CD4-positive, alpha-beta T cell treated with Interleukin-2 at 100 ng/mL for 4 hours (primary cell): ENCODE results near the gene CD93.

Experiments used
- DNase-seq: peaks from one replicate; pipeline ENCODE4 v3.0.0-alpha.2; 2020; ENCODE audit warnings: low spot score

The CD93 gene

GRCh38 chr20:23099791-23100719 lies 13.9 kb upstream of the CD93 start:
- no peak for DNase-seq

GRCh38 chr20:23097636-23098580 lies 11.8 kb upstream of the CD93 start:
- no peak for DNase-seq

- DNase-seq = no peak
These were observed 10.9 kb upstream of the CD93 start for GRCh38 chr20:23096986-23097520.

GRCh38 chr20:23096097-23096496 lies 10.0 kb upstream of the CD93 start:
- no peak for DNase-seq

- no peak for DNase-seq
These were observed 9.4 kb upstream of the CD93 start for GRCh38 chr20:23095499-23095898.

- no peak for DNase-seq
These were observed 8.8 kb upstream of the CD93 start for GRCh38 chr20:23094927-23095326.

GRCh38 chr20:23094213-23094896 lies 8.2 kb upstream of the CD93 start:
- no peak for DNase-seq

GRCh38 chr20:23093613-23094012 lies 7.5 kb upstream of the CD93 start:
- DNase-seq = no peak

- no peak for DNase-seq
These were observed 6.9 kb upstream of the CD93 start for GRCh38 chr20:23092861-23093495.

GRCh38 chr20:23092384-23092756 lies 6.2 kb upstream of the CD93 start:
- no peak for DNase-seq

GRCh38 chr20:23091721-23092383 lies 5.7 kb upstream of the CD93 start:
- no peak for DNase-seq

GRCh38 chr20:23090878-23091277 lies 4.8 kb upstream of the CD93 start:
- no peak for DNase-seq

GRCh38 chr20:23090147-23090546 lies 4.0 kb upstream of the CD93 start:
- no peak for DNase-seq

- no peak for DNase-seq
These were observed 2.7 kb upstream of the CD93 start for GRCh38 chr20:23088866-23089265.

- DNase-seq = no peak
These were observed 1.6 kb upstream of the CD93 start for GRCh38 chr20:23087587-23088251.

GRCh38 chr20:23086931-23087411 lies 847 bp upstream of the CD93 start:
- no peak for DNase-seq

- no peak for DNase-seq
These were observed 578 bp downstream of the CD93 start for GRCh38 chr20:23085436-23086055.

- DNase-seq = no peak
These were observed 1.2 kb downstream of the CD93 start for GRCh38 chr20:23084845-23085365.

- no peak for DNase-seq
These were observed 1.8 kb downstream of the CD93 start for GRCh38 chr20:23084282-23084844.
